Kasumi-1 (cell line): Measurements from ENCODE around the gene DOCK7.

Experiments used
- DNase-seq, 2 experiments: peaks; one replicate each; lab custom pipeline; 2025; lab: John Stamatoyannopoulos, UW

Gene DOCK7

GRCh38 chr1:62452951-62453350 is 235.2 kb downstream of the DOCK7 start:
- no peak for DNase-seq

- DNase-seq: no peak
These were observed 237.9 kb downstream of the DOCK7 start for GRCh38 chr1:62450301-62450700.

GRCh38 chr1:62448221-62448933 is 239.8 kb downstream of the DOCK7 start:
- no peak for DNase-seq

GRCh38 chr1:62444701-62445100 is 243.5 kb downstream of the DOCK7 start:
- peak; percentile 11 to 13 for DNase-seq

- DNase-seq: peak; percentile 21 to 25
These were observed 248.4 kb downstream of the DOCK7 start for GRCh38 chr1:62439652-62440371.

- DNase-seq: peak; percentile 37 to 59
These were observed 250.0 kb downstream of the DOCK7 start for GRCh38 chr1:62438163-62438562.

- no peak for DNase-seq
These were observed 250.8 kb downstream of the DOCK7 start for GRCh38 chr1:62437273-62437940.

- DNase-seq: peak; percentile 100
These were observed 251.5 kb downstream of the DOCK7 start, which contains the start of gene USP1 for GRCh38 chr1:62436466-62437272. TSS of gene USP1 (plus strand) at chr1:62437049. CDS start at chr1:62439868, 2,819 bp downstream.

- DNase-seq: no peak
These were observed 252.1 kb downstream of the DOCK7 start for GRCh38 chr1:62436039-62436465.

GRCh38 chr1:62435231-62436038 is 252.8 kb downstream of the DOCK7 start:
- DNase-seq: peak; percentile 59 to 64

- no peak for DNase-seq
These were observed 253.6 kb downstream of the DOCK7 start for GRCh38 chr1:62434618-62435001.

- DNase-seq: peak; percentile 33 to 40
These were observed 254.1 kb downstream of the DOCK7 start for GRCh38 chr1:62433861-62434617.

GRCh38 chr1:62429581-62429980 is 258.6 kb downstream of the DOCK7 start:
- no peak for DNase-seq

- DNase-seq: no peak
These were observed 259.8 kb downstream of the DOCK7 start for GRCh38 chr1:62428351-62428750.

- DNase-seq: no peak
These were observed 261.4 kb downstream of the DOCK7 start for GRCh38 chr1:62426794-62427193.

- no peak for DNase-seq
These were observed 261.9 kb downstream of the DOCK7 start for GRCh38 chr1:62426237-62426636.

- DNase-seq: no peak
These were observed 263.1 kb downstream of the DOCK7 start for GRCh38 chr1:62425041-62425440.

- DNase-seq: no peak
These were observed 263.8 kb downstream of the DOCK7 start for GRCh38 chr1:62424411-62424810.

GRCh38 chr1:62423580-62424242 is 264.5 kb downstream of the DOCK7 start:
- no peak for DNase-seq

- DNase-seq: no peak
These were observed 268.0 kb downstream of the DOCK7 start for GRCh38 chr1:62420214-62420613.
